GM12892 (cell line): ENCODE data around the gene DAGLB.

ENCODE experiments used
- POLR2A ChIP-seq: IDR thresholded peaks from 2 replicates; pipeline ENCODE4 v1.6.1; 2011; ENCODE audit warnings: low read depth, low read length, control low read depth
- POLR2AphosphoS5 ChIP-seq: IDR thresholded peaks from 2 replicates; pipeline ENCODE4 v1.6.1; 2011; ENCODE audit warnings: low read depth, low read length, control low read depth
- TAF1 ChIP-seq: IDR thresholded peaks from 2 replicates; pipeline ENCODE4 v1.6.1; 2011; ENCODE audit warnings: low read depth, mild to moderate bottlenecking, control low read depth, low read length, borderline replicate concordance

GRCh38 chr7:6398943-6399342, 48.8 kb downstream of the DAGLB start:
- no peak for TF ChIP-seq POLR2A
- TF ChIP-seq POLR2AphosphoS5 = no peak
- no peak for TF ChIP-seq TAF1
